H1 (cell line): ENCODE results near the gene HAS3. TPM values are rescaled to one million over a fixed set of nuclear protein-coding genes. Genes with fewer than 3 reads are reported as not detected.
A peak's percentile ranks its signal among the peaks of the same experiment; 100 is the strongest.

Experiments
- CTCF ChIA-PET: fragments of 300-600 bp; sonication (Branson Sonifier 250); formaldehyde crosslinking; loops from one replicate; lab custom pipeline; 2021; ENCODE audit not compliant: partially characterized antibody; lab: Charles Lee
- POLR2A ChIA-PET: fragments of 300-600 bp; sonication (Branson Sonifier 250); formaldehyde crosslinking; loops from one replicate; lab custom pipeline; 2021; ENCODE audit warnings: inconsistent platforms; ENCODE audit not compliant: partially characterized antibody; lab: Charles Lee
- DNase-seq, 2 experiments: peaks; one replicate each; pipeline versions ENCODE4 v3.0.0 to v3.0.0-alpha.2; 2010 to 2022; ENCODE audit warnings: low spot score in 2 of 2, low read depth in 1 of 2, mixed read lengths in 1 of 2
- FAIRE-seq: peaks from 2 replicates; lab custom pipeline; 2011; peaks lifted over from hg19 to GRCh38; lab: Jason Lieb, UNC
- H2AFZ ChIP-seq: 2 replicates; pipeline ENCODE4 v1.8.1; 2012; ENCODE audit warnings: low read length, inconsistent platforms
- H2AK5ac ChIP-seq: 2 replicates; pipeline ENCODE4 v1.6.1; 2013; ENCODE audit warnings: low read depth, low read length
- H2BK120ac ChIP-seq: replicated peaks from 2 replicates; pipeline ENCODE3; 2013; ENCODE audit warnings: low read depth, low read length, inconsistent platforms
- H2BK12ac ChIP-seq: 2 replicates; pipeline ENCODE4 v1.6.1; 2013; ENCODE audit warnings: low read depth, low read length
- H2BK15ac ChIP-seq: 2 replicates; pipeline ENCODE4 v1.6.1; 2013; ENCODE audit warnings: low read length
- H2BK20ac ChIP-seq: 2 replicates; pipeline ENCODE4 v1.6.1; 2013; ENCODE audit warnings: low read length
- H2BK5ac ChIP-seq: 2 replicates; pipeline ENCODE4 v1.6.1; 2013; ENCODE audit warnings: low read depth, low read length
- H3K14ac ChIP-seq: 2 replicates; pipeline ENCODE4 v1.6.1; 2013; ENCODE audit warnings: inconsistent platforms; ENCODE audit not compliant: insufficient read length
- H3K18ac ChIP-seq: 2 replicates; pipeline ENCODE4 v1.6.1; 2013; ENCODE audit warnings: low read length; ENCODE audit errors: extremely low read depth
- H3K23ac ChIP-seq: 2 replicates; pipeline ENCODE4 v1.6.1; 2013; ENCODE audit warnings: inconsistent platforms; ENCODE audit not compliant: insufficient read length
- H3K23me2 ChIP-seq: 2 replicates; pipeline ENCODE4 v1.6.1; 2013; ENCODE audit warnings: low read depth, low read length
- H3K27ac ChIP-seq: 2 replicates; pipeline ENCODE4 v1.6.1; 2011; ENCODE audit warnings: low read depth, low read length, inconsistent platforms
- H3K27me3 ChIP-seq, 4 experiments: replicated peaks in 1 of 4; 1 replicate in 1 of 4; 2 replicates in 3 of 4; pipeline versions ENCODE4 v1.6.1 to v1.8.1; 2011 to 2013; ENCODE audit warnings: low read length in 3 of 4, mild to moderate bottlenecking in 3 of 4, inconsistent platforms in 2 of 4, mixed read lengths in 2 of 4, moderate library complexity in 1 of 4; ENCODE audit not compliant: control insufficient read depth in 3 of 4, insufficient read depth in 3 of 4; ENCODE audit errors: extremely low read depth in 1 of 4
- H3K36me3 ChIP-seq, 4 experiments: 2 replicates each; pipeline versions ENCODE4 v1.6.1 to v1.8.1; 2011 to 2013; ENCODE audit warnings: mild to moderate bottlenecking in 4 of 4, low read length in 3 of 4, moderate library complexity in 2 of 4, control low read depth in 1 of 4, inconsistent platforms in 1 of 4; ENCODE audit not compliant: insufficient read depth in 4 of 4, control insufficient read depth in 2 of 4
- H3K4ac ChIP-seq: replicated peaks from 2 replicates; pipeline ENCODE3; 2013; ENCODE audit warnings: low read length, low read depth, mixed read lengths, inconsistent platforms; ENCODE audit not compliant: insufficient read length
- H3K4me1 ChIP-seq, 4 experiments: replicated peaks in 1 of 4; 1 replicate in 1 of 4; 2 replicates in 3 of 4; pipeline versions ENCODE4 v1.6.1 to v1.8.1; 2011 to 2013; ENCODE audit warnings: low read length in 3 of 4, inconsistent platforms in 2 of 4, mixed read lengths in 1 of 4; ENCODE audit not compliant: insufficient read depth in 4 of 4, control insufficient read depth in 3 of 4
- H3K4me2 ChIP-seq, 2 experiments: 2 replicates each; pipeline versions ENCODE4 v1.6.1 to v1.8.1; 2011 to 2013; ENCODE audit warnings: low read depth in 2 of 2, low read length in 2 of 2, control low read depth in 1 of 2, inconsistent platforms in 1 of 2, mild to moderate bottlenecking in 1 of 2; ENCODE audit not compliant: insufficient read depth in 1 of 2
- H3K4me3 ChIP-seq, 4 experiments: fragments of 200-600, 300-600 bp in 1 of 4; sonication (generic), shearing (Covaris generic), sonication (Bioruptor Twin) in 1 of 4; 2 replicates each; pipeline versions ENCODE4 v1.5.1 to v1.8.1; 2011 to 2016; ENCODE audit warnings: low read length in 4 of 4, low read depth in 3 of 4, control low read depth in 2 of 4, inconsistent platforms in 2 of 4, mild to moderate bottlenecking in 2 of 4, mixed read lengths in 1 of 4, moderate library complexity in 1 of 4; ENCODE audit not compliant: insufficient read depth in 2 of 4; ENCODE audit errors: extremely low read depth in 1 of 4
- H3K56ac ChIP-seq: replicated peaks from 2 replicates; pipeline ENCODE3; 2013; ENCODE audit warnings: low read depth, mild to moderate bottlenecking, mixed read lengths, low read length, inconsistent platforms; ENCODE audit not compliant: insufficient read length
- H3K79me1 ChIP-seq: 2 replicates; pipeline ENCODE4 v1.6.1; 2013; ENCODE audit warnings: low read depth, low read length, control low read depth
- H3K79me2 ChIP-seq, 2 experiments: 2 replicates each; pipeline versions ENCODE4 v1.6.1 to v1.8.1; 2012 to 2013; ENCODE audit warnings: low read length in 2 of 2, mild to moderate bottlenecking in 2 of 2, inconsistent platforms in 1 of 2; ENCODE audit not compliant: insufficient read depth in 2 of 2, control insufficient read depth in 1 of 2
- H3K9ac ChIP-seq, 4 experiments: replicated peaks in 1 of 4; 1 replicate in 1 of 4; 2 replicates in 3 of 4; pipeline versions ENCODE4 v1.6.1 to v1.8.1; 2011 to 2013; ENCODE audit warnings: low read depth in 3 of 4, low read length in 3 of 4, control low read depth in 2 of 4, mild to moderate bottlenecking in 2 of 4, moderate library complexity in 2 of 4, inconsistent platforms in 1 of 4; ENCODE audit errors: extremely low read depth in 1 of 4
- H3K9me3 ChIP-seq, 2 experiments: 2 replicates each; pipeline versions ENCODE4 v1.6.1 to v1.8.1; 2012 to 2013; ENCODE audit warnings: mild to moderate bottlenecking in 2 of 2, moderate library complexity in 2 of 2, control low read depth in 1 of 2, inconsistent platforms in 1 of 2, low read depth in 1 of 2, low read length in 1 of 2, mixed read lengths in 1 of 2; ENCODE audit not compliant: insufficient read depth in 2 of 2
- H4K20me1 ChIP-seq, 2 experiments: replicated peaks in 1 of 2; 2 replicates each; pipeline versions ENCODE3 to v1.8.1; 2011 to 2013; ENCODE audit warnings: inconsistent platforms in 2 of 2, low read length in 2 of 2, mild to moderate bottlenecking in 1 of 2; ENCODE audit not compliant: insufficient read depth in 2 of 2, control insufficient read depth in 1 of 2
- H4K5ac ChIP-seq: 2 replicates; pipeline ENCODE4 v1.6.1; 2013; ENCODE audit warnings: low read length, low read depth, mixed read lengths, inconsistent platforms; ENCODE audit not compliant: insufficient read length
- H4K8ac ChIP-seq: 2 replicates; pipeline ENCODE4 v1.8.0; 2013; ENCODE audit warnings: mild to moderate bottlenecking, moderate library complexity, low read length, inconsistent platforms; ENCODE audit not compliant: insufficient read depth; ENCODE audit errors: extremely low read depth
- H4K91ac ChIP-seq: replicated peaks from 2 replicates; pipeline ENCODE3; 2013; ENCODE audit warnings: low read length, mixed read lengths, inconsistent platforms; ENCODE audit not compliant: insufficient read length
- ASH2L ChIP-seq: fragments of 200-600, 300-600 bp; sonication (generic); IDR thresholded peaks from one replicate; pipeline ENCODE4 v1.7.1; 2017; ENCODE audit warnings: low read length
- EGR1 ChIP-seq: IDR thresholded peaks from 2 replicates; pipeline ENCODE4 v1.6.1; 2011; ENCODE audit warnings: low read depth, low read length, borderline replicate concordance
- FOSL1 ChIP-seq: IDR thresholded peaks from 2 replicates; pipeline ENCODE4 v1.6.1; 2011; ENCODE audit warnings: mild to moderate bottlenecking, low read depth, low read length, moderate library complexity; ENCODE audit not compliant: insufficient read depth
- SAP30 ChIP-seq: fragments of 300-600 bp; sonication (generic); IDR thresholded peaks from 2 replicates; pipeline ENCODE4 v1.7.1; 2012; ENCODE audit warnings: low read length, moderate library complexity, mild to moderate bottlenecking, inconsistent platforms; ENCODE audit not compliant: insufficient read depth, insufficient replicate concordance
- SP2 ChIP-seq: IDR thresholded peaks from 2 replicates; pipeline ENCODE4 v1.6.1; 2012; ENCODE audit warnings: mild to moderate bottlenecking, low read length, inconsistent platforms
- TBP ChIP-seq: IDR thresholded peaks from 2 replicates; pipeline ENCODE4 v1.6.1; 2011; ENCODE audit warnings: low read depth, low read length, improper control_type of control experiment
- TCF12 ChIP-seq: IDR thresholded peaks from 2 replicates; pipeline ENCODE4 v1.6.1; 2011; ENCODE audit warnings: low read depth, mild to moderate bottlenecking, low read length
- ZNF274 ChIP-seq: IDR thresholded peaks from 2 replicates; pipeline ENCODE4 v1.7.0; 2012; ENCODE audit warnings: low read length, borderline replicate concordance; ENCODE audit errors: extremely low read depth
- WGBS, 2 experiments: shearing (Covaris generic) in 1 of 2; methylation state at CpG; one replicate each; pipeline versions ENCODE4 v1.1.6 to v1.1.7; 2013 to 2015; ENCODE audit warnings: low lambda C conversion rate in 2 of 2, mixed read lengths in 2 of 2, inconsistent platforms in 1 of 2, low coverage in 1 of 2, missing lambda C conversion rate in 1 of 2; ENCODE audit not compliant: insufficient replicate concordance in 2 of 2, insufficient coverage in 1 of 2, insufficient read length in 1 of 2; ENCODE audit errors: extremely low coverage in 1 of 2, missing lambda C conversion rate in 1 of 2; 5-methylcytosine and 5-hydroxymethylcytosine counted together
- polyA plus RNA-seq, 7 experiments: library from polyadenylated mRNA; depleted of rRNA in 3 of 7; stranded (reverse) in 5 of 7; unstranded in 2 of 7; fragments of >200 nt in 5 of 7; fragments of 200-250 nt in 2 of 7; gene quantifications; 1 replicate in 5 of 7; 2 replicates in 1 of 7; 4 replicates in 1 of 7; pipeline versions ENCODE4 v1.2.1 to v1.2.3, GENCODE V29; 2011 to 2013; ENCODE audit warnings: missing spikeins in 2 of 7, mixed read lengths in 2 of 7
- total RNA-seq: library from RNA; stranded (reverse); fragmentation: NEBNext Ultra II Directional; extraction: Animal tissue kit (Norgen Biotek cat#: 25700); gene quantifications from 2 replicates; pipeline ENCODE4 v1.2.1, GENCODE V29; 2021
- TF ChIP-seq, protein P1 (sequence below), 3 experiments: IDR thresholded peaks; 1 replicate in 2 of 3; 2 replicates in 1 of 3; pipeline versions ENCODE4 v1.5.1 to v1.6.1; 2011; ENCODE audit warnings: low read length in 3 of 3, mild to moderate bottlenecking in 3 of 3, inconsistent platforms in 2 of 3, low read depth in 1 of 3, moderate library complexity in 1 of 3; ENCODE audit not compliant: insufficient read depth in 1 of 3; ENCODE audit errors: control extremely low read depth in 1 of 3
- TF ChIP-seq, protein P2 (sequence below): IDR thresholded peaks from 2 replicates; pipeline ENCODE4 v1.6.1; 2011; ENCODE audit warnings: low read depth, mild to moderate bottlenecking, low read length; ENCODE audit not compliant: insufficient read depth

HAS3 gene
- total and polyA plus RNA-seq, 2 of the 8 experiments (the other 6 are each of a cell fraction or from before 2014, with no cell fraction given) = 32.1 to 69.6 TPM

- Histone ChIP-seq H3K23me2 (no peaks in the 10 kb centered on the region), H3K9ac (no peak overlapping the region), H4K8ac (no peak overlapping the region), H3K4me1 (peaks cover 5 to 22% (median 19%) of the 10 kb centered on the region in 4 experiments), H3K14ac (no peak overlapping the region), H2AFZ (no peak overlapping the region), H4K5ac (no peak overlapping the region), H3K9me3 (no peaks in the 10 kb centered on the region), H2BK15ac (no peak overlapping the region), H2AK5ac (peak overlapping the region; percentile 75), H3K79me2 (no peaks in the 10 kb centered on the region), H2BK12ac (peak overlapping the region; percentile 77; the same call in 1 of the 2 replicates), H3K4ac (peak overlapping the region; percentile 87), H2BK120ac (peak overlapping the region; percentile 99), H2BK20ac (peak overlapping the region; percentile 92), H2BK5ac (peak overlapping the region; percentile 94), H3K18ac (peak overlapping the region; percentile 65; the same call in 1 of the 2 replicates), H3K36me3 (no peaks in the 10 kb centered on the region), H3K23ac (no peak overlapping the region), H4K91ac (peak overlapping the region; percentile 96), H3K27ac (no peak overlapping the region), H3K4me3 (peak overlapping the region in 1 of 4 experiments; percentile 12; a peak in 1 of 8 replicates), H3K27me3 (no peaks in the 10 kb centered on the region), H4K20me1 (no peaks in the 10 kb centered on the region), H3K4me2 (peak overlapping the region; percentile 51 to 54), H3K79me1 (no peaks in the 10 kb centered on the region), H3K56ac (no peak overlapping the region)
- 9% methylated on average over 7 of the region's 7 CpGs; no CpG with 5 or more reads in 1 of the 2 experiments for WGBS, 2 experiments
- CTCF ChIA-PET = interaction anchor here (1.0 to 1.4 kb wide), 5 partner anchors 10 to 30 kb away, joined by 3 to 5 read pairs (median 4); partner anchors contain the start of gene HAS3
- peak in 1 of 2 experiments; percentile 61 for DNase-seq
- no peak for FAIRE-seq
- POLR2A ChIA-PET = interaction anchor here (0.8 to 2.1 kb wide), 5 partner anchors 12 to 30 kb away, joined by 3 to 11 read pairs (median 7); partner anchors contain the start of gene HAS3
- TF ChIP-seq EGR1 = peak; percentile 74; the same call in 1 of the 2 replicates
- TF ChIP-seq, protein P1, sequence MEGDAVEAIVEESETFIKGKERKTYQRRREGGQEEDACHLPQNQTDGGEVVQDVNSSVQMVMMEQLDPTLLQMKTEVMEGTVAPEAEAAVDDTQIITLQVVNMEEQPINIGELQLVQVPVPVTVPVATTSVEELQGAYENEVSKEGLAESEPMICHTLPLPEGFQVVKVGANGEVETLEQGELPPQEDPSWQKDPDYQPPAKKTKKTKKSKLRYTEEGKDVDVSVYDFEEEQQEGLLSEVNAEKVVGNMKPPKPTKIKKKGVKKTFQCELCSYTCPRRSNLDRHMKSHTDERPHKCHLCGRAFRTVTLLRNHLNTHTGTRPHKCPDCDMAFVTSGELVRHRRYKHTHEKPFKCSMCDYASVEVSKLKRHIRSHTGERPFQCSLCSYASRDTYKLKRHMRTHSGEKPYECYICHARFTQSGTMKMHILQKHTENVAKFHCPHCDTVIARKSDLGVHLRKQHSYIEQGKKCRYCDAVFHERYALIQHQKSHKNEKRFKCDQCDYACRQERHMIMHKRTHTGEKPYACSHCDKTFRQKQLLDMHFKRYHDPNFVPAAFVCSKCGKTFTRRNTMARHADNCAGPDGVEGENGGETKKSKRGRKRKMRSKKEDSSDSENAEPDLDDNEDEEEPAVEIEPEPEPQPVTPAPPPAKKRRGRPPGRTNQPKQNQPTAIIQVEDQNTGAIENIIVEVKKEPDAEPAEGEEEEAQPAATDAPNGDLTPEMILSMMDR (IDR thresholded peaks at IDR 0.05; ENCODE audit: control extremely low read depth in 1 of 3, insufficient read depth in 1 of 3, low read depth in 1 of 3, low read length in 3 of 3) = no peak
- no peak for TF ChIP-seq ASH2L
- no peak for TF ChIP-seq TCF12
- TF ChIP-seq ZNF274 = no peak
- TF ChIP-seq, protein P2, sequence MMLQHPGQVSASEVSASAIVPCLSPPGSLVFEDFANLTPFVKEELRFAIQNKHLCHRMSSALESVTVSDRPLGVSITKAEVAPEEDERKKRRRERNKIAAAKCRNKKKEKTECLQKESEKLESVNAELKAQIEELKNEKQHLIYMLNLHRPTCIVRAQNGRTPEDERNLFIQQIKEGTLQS = no peak
- no peak for TF ChIP-seq FOSL1
- no peak for TF ChIP-seq TBP
- TF ChIP-seq SAP30 = no peak
- no peak for TF ChIP-seq SP2
These were observed 27.4 kb upstream of the HAS3 start for GRCh38 chr16:69078073-69078472.
